ENCODE data around the gene PVALEF. TPM values are rescaled to one million over a fixed set of nuclear protein-coding genes. Genes with fewer than 3 reads are reported as not detected.

Gene PVALEF
- total and polyA plus RNA-seq, 2 donors (not counting 3 experiments of a cell fraction or from before 2014, with no cell fraction given): not detected

- no peak overlapping the region for H2AFZ ChIP-seq (ENCODE audit: low read depth, low read length)
- peaks cover 0 to 37% of the 10 kb centered on the region in 2 experiments for H3K36me3 ChIP-seq (ENCODE audit: control insufficient read depth in 2 of 2, extremely low read depth in 1 of 2, insufficient read depth in 2 of 2, low read length in 2 of 2)
- no TSS peak for BruUV-seq (replicated peaks)
- no peak overlapping the region for H3K4me3 ChIP-seq (replicated peaks in 1 of 3; ENCODE audit: insufficient read depth in 1 of 3, low read depth in 1 of 3, low read length in 3 of 3)
- TF ChIP-seq EZH2 (IDR thresholded peaks at IDR 0.05; ENCODE audit: borderline replicate concordance, low read depth, low read length, severe bottlenecking) (no peak), CTCF (IDR thresholded peaks at IDR 0.05; ENCODE audit: extremely low read depth in 1 of 2, insufficient read depth in 1 of 2, low read depth in 1 of 2, low read length in 2 of 2) (no peak), GATA2 (IDR thresholded peaks at IDR 0.05; ENCODE audit: insufficient read depth, insufficient read length, low read depth, low read length) (no peak), FOS (IDR thresholded peaks at IDR 0.05; ENCODE audit: borderline replicate concordance, insufficient read depth, low read length) (no peak), POLR2AphosphoS5 (IDR thresholded peaks at IDR 0.05; ENCODE audit: insufficient read depth, low read depth, low read length) (no peak), MYC (IDR thresholded peaks at IDR 0.05; ENCODE audit: low read depth, low read length) (no peak), POLR2A (IDR thresholded peaks at IDR 0.05; ENCODE audit: low read depth, low read length) (no peak), JUN (IDR thresholded peaks at IDR 0.05; ENCODE audit: borderline replicate concordance, insufficient read depth, insufficient read length, low read depth) (no peak), MAX (IDR thresholded peaks at IDR 0.05; ENCODE audit: insufficient read depth, insufficient read length) (no peak)
- no peak overlapping the region for H3K4me2 ChIP-seq (ENCODE audit: insufficient read depth, low read length)
- no peak overlapping the region for H3K27ac ChIP-seq (ENCODE audit: insufficient read depth, low read depth, low read length)
- FAIRE-seq (no peak), DNase-seq (ENCODE audit: low read depth, low spot score) (no peak)
- H3K27me3 ChIP-seq (ENCODE audit: control insufficient read depth in 2 of 2, insufficient read depth in 2 of 2, low read length in 2 of 2): no peaks in the 10 kb centered on the region
- H3K9me3 ChIP-seq (replicated peaks; ENCODE audit: control insufficient read depth, insufficient read depth, low read length): no peaks in the 10 kb centered on the region
- H3K4me1 ChIP-seq (ENCODE audit: control insufficient read depth, extremely low read depth, insufficient read depth, low read length): no peaks in the 10 kb centered on the region
- H4K20me1 ChIP-seq (replicated peaks; ENCODE audit: control insufficient read depth, extremely low read depth, insufficient read depth, low read length): no peaks in the 10 kb centered on the region
- H3K9me1 ChIP-seq (replicated peaks; ENCODE audit: control insufficient read depth, extremely low read depth, insufficient read depth, low read length): no peaks in the 10 kb centered on the region
- dilution Hi-C loops (cut with MboI; ENCODE audit: extremely low pct_ligation_motif_present, low sequenced_read_pairs) (no loop called here), intact Hi-C loops (cut with micrococcal nuclease) (no loop called here)
- H3K9ac ChIP-seq (replicated peaks; ENCODE audit: extremely low read depth, insufficient read depth, low read length): no peak overlapping the region
- ChIA-PET CTCF (interaction anchor here (1.6 kb wide), 1 partner anchor 9 kb away, joined by 4 read pairs; the partner anchor contains the start of genes NDUFAF8 and TEPSIN), POLR2A (no interaction called here)
- H3K79me2 ChIP-seq (ENCODE audit: control insufficient read depth, insufficient read depth, low read length): no peaks in the 10 kb centered on the region
Observed at GRCh38 chr17:81229666-81229920, 64.3 kb downstream of the PVALEF start.
